Measurements from ENCODE around the gene KCTD10.
"Not testable (repeated sequence)": the region's sequence is repeated elsewhere in the genome, so short reads cannot be mapped to it uniquely, and the experiment has no call there.

KCTD10 gene

GRCh38 chr12:109421355-109422087 lies 55.6 kb downstream of the KCTD10 start:
- DNase-seq (ENCODE audit: low read depth in 3 of 3): no peak

- DNase-seq (ENCODE audit: low read depth in 3 of 3): no peak
Observed at GRCh38 chr12:109418848-109419480, 58.1 kb downstream of the KCTD10 start.

GRCh38 chr12:109406147-109406546 lies 71.0 kb downstream of the KCTD10 start:
- DNase-seq (ENCODE audit: low read depth in 3 of 3): not testable (repeated sequence)

- not testable (repeated sequence) for DNase-seq (ENCODE audit: low read depth in 3 of 3)
Observed at GRCh38 chr12:109404841-109405240, 72.3 kb downstream of the KCTD10 start.

Data from stimulated activated CD4-positive, alpha-beta T cell treated with anti-CD3 and anti-CD28 coated beads, TNF-alpha, amount 100 ng/mL, for 4 hours (primary cell).